ENCODE data around the gene NAALADL2.

The NAALADL2 gene

GRCh38 chr3:175179055-175179454 lies 319.9 kb downstream of the NAALADL2 start:
- no peak overlapping the region for H3K4me3 ChIP-seq
- DNase-seq (ENCODE audit: low read depth, low spot score) = no peak
- H3K27ac ChIP-seq = no peak overlapping the region
- no peak overlapping the region for H3K9ac ChIP-seq (ENCODE audit: insufficient read length)
- TF ChIP-seq FOXP2 (optimal IDR thresholded peaks at IDR 0.05; ENCODE audit: control extremely low read depth, extremely low read length, insufficient read depth) = no peak
- no peak for TF ChIP-seq EZH2 (IDR thresholded peaks at IDR 0.05)
- no peak for TF ChIP-seq POLR2AphosphoS5 (IDR thresholded peaks at IDR 0.05; ENCODE audit: borderline replicate concordance, low read depth, low read length)
- no peaks in the 10 kb centered on the region for H3K9me3 ChIP-seq (ENCODE audit: low read depth, low read length)
- H3K36me3 ChIP-seq (ENCODE audit: insufficient read depth, low read length) = no peaks in the 10 kb centered on the region

GRCh38 chr3:175184392-175184791 lies 325.3 kb downstream of the NAALADL2 start:
- Histone ChIP-seq H3K27ac (no peak overlapping the region), H3K9me3 (ENCODE audit: low read depth, low read length) (no peaks in the 10 kb centered on the region), H3K36me3 (ENCODE audit: insufficient read depth, low read length) (no peaks in the 10 kb centered on the region), H3K4me3 (no peak overlapping the region), H3K9ac (ENCODE audit: insufficient read length) (no peak overlapping the region)
- no peak for TF ChIP-seq EZH2 (IDR thresholded peaks at IDR 0.05)
- no peak for TF ChIP-seq POLR2AphosphoS5 (IDR thresholded peaks at IDR 0.05; ENCODE audit: borderline replicate concordance, low read depth, low read length)
- DNase-seq (ENCODE audit: low read depth, low spot score) = no peak

- Histone ChIP-seq H3K36me3 (ENCODE audit: insufficient read depth, low read length) (no peaks in the 10 kb centered on the region), H3K9ac (ENCODE audit: insufficient read length) (no peak overlapping the region), H3K9me3 (ENCODE audit: low read depth, low read length) (no peaks in the 10 kb centered on the region), H3K4me3 (no peak overlapping the region), H3K27ac (no peak overlapping the region)
- TF ChIP-seq EZH2 (IDR thresholded peaks at IDR 0.05) (no peak), POLR2AphosphoS5 (IDR thresholded peaks at IDR 0.05; ENCODE audit: borderline replicate concordance, low read depth, low read length) (no peak), FOXP2 (optimal IDR thresholded peaks at IDR 0.05; ENCODE audit: control extremely low read depth, extremely low read length, insufficient read depth) (no peak)
- DNase-seq (ENCODE audit: low read depth, low spot score) = no peak
Measured at GRCh38 chr3:175185903-175186302, 326.8 kb downstream of the NAALADL2 start.

GRCh38 chr3:175186511-175186910 lies 327.4 kb downstream of the NAALADL2 start:
- no peak for DNase-seq (ENCODE audit: low read depth, low spot score)
- H3K36me3 ChIP-seq (ENCODE audit: insufficient read depth, low read length) = no peaks in the 10 kb centered on the region
- H3K9ac ChIP-seq (ENCODE audit: insufficient read length) = no peak overlapping the region
- no peak overlapping the region for H3K4me3 ChIP-seq
- H3K9me3 ChIP-seq (ENCODE audit: low read depth, low read length) = no peaks in the 10 kb centered on the region
- H3K27ac ChIP-seq = no peak overlapping the region
- no peak for TF ChIP-seq FOXP2 (optimal IDR thresholded peaks at IDR 0.05; ENCODE audit: control extremely low read depth, extremely low read length, insufficient read depth)
- TF ChIP-seq EZH2 (IDR thresholded peaks at IDR 0.05) = no peak
- no peak for TF ChIP-seq POLR2AphosphoS5 (IDR thresholded peaks at IDR 0.05; ENCODE audit: borderline replicate concordance, low read depth, low read length)

- no peak for DNase-seq (ENCODE audit: low read depth, low spot score)
- no peaks in the 10 kb centered on the region for H3K9me3 ChIP-seq (ENCODE audit: low read depth, low read length)
- no peak overlapping the region for H3K27ac ChIP-seq
- no peak overlapping the region for H3K9ac ChIP-seq (ENCODE audit: insufficient read length)
- H3K4me3 ChIP-seq = no peak overlapping the region
- TF ChIP-seq POLR2AphosphoS5 (IDR thresholded peaks at IDR 0.05; ENCODE audit: borderline replicate concordance, low read depth, low read length) (no peak), EZH2 (IDR thresholded peaks at IDR 0.05) (no peak), FOXP2 (optimal IDR thresholded peaks at IDR 0.05; ENCODE audit: control extremely low read depth, extremely low read length, insufficient read depth) (no peak)
- no peaks in the 10 kb centered on the region for H3K36me3 ChIP-seq (ENCODE audit: insufficient read depth, low read length)
Measured at GRCh38 chr3:175187586-175187985, 328.5 kb downstream of the NAALADL2 start.

- Histone ChIP-seq H3K9ac (ENCODE audit: insufficient read length) (no peak overlapping the region), H3K9me3 (ENCODE audit: low read depth, low read length) (no peaks in the 10 kb centered on the region), H3K36me3 (ENCODE audit: insufficient read depth, low read length) (no peaks in the 10 kb centered on the region), H3K4me3 (no peak overlapping the region), H3K27ac (no peak overlapping the region)
- DNase-seq (ENCODE audit: low read depth, low spot score) = no peak
- TF ChIP-seq FOXP2 (optimal IDR thresholded peaks at IDR 0.05; ENCODE audit: control extremely low read depth, extremely low read length, insufficient read depth) (no peak), POLR2AphosphoS5 (IDR thresholded peaks at IDR 0.05; ENCODE audit: borderline replicate concordance, low read depth, low read length) (no peak), EZH2 (IDR thresholded peaks at IDR 0.05) (no peak)
Measured at GRCh38 chr3:175192536-175192935, 333.4 kb downstream of the NAALADL2 start.

- Histone ChIP-seq H3K9me3 (ENCODE audit: low read depth, low read length) (no peaks in the 10 kb centered on the region), H3K4me3 (no peak overlapping the region), H3K27ac (no peak overlapping the region), H3K36me3 (ENCODE audit: insufficient read depth, low read length) (no peaks in the 10 kb centered on the region), H3K9ac (ENCODE audit: insufficient read length) (no peak overlapping the region)
- TF ChIP-seq FOXP2 (optimal IDR thresholded peaks at IDR 0.05; ENCODE audit: control extremely low read depth, extremely low read length, insufficient read depth) (no peak), EZH2 (IDR thresholded peaks at IDR 0.05) (no peak), POLR2AphosphoS5 (IDR thresholded peaks at IDR 0.05; ENCODE audit: borderline replicate concordance, low read depth, low read length) (no peak)
- DNase-seq (ENCODE audit: low read depth, low spot score) = no peak
Measured at GRCh38 chr3:175193815-175194518, 334.8 kb downstream of the NAALADL2 start.

GRCh38 chr3:175198991-175199783 lies 340.1 kb downstream of the NAALADL2 start:
- H3K36me3 ChIP-seq (ENCODE audit: insufficient read depth, low read length) = no peaks in the 10 kb centered on the region

More at GRCh38 chr3:175198991-175199783, 340.1 kb downstream of the NAALADL2 start:
- Histone ChIP-seq H3K9me3 (ENCODE audit: low read depth, low read length) (no peaks in the 10 kb centered on the region), H3K9ac (ENCODE audit: insufficient read length) (no peak overlapping the region), H3K27ac (no peak overlapping the region), H3K4me3 (no peak overlapping the region)
- DNase-seq (ENCODE audit: low read depth, low spot score) = no peak
- TF ChIP-seq EZH2 (IDR thresholded peaks at IDR 0.05) (no peak), POLR2AphosphoS5 (IDR thresholded peaks at IDR 0.05; ENCODE audit: borderline replicate concordance, low read depth, low read length) (no peak)
